ACHN (cell line): Measurements from ENCODE around the gene SSBP2.

Source experiments
- DNase-seq: peaks from one replicate; pipeline ENCODE4 v3.0.0-alpha.2; 2015
- in situ Hi-C: cut with HindIII; loops from 2 replicates; pipeline ENCODE4 v1.10.0; 2017; ENCODE audit warnings: low sequenced_read_pairs, low pct_ligation_motif_present, low pct_unique_long_range_greater_than_20kb

Gene SSBP2

GRCh38 chr5:81751009-81751835 lies at the start of gene SSBP2:
TSS of gene SSBP2 (minus strand) at chr5:81751097. CDS start at chr5:81751042, 55 bp downstream.
- peak; percentile 96 for DNase-seq
- in situ Hi-C loops: no loop called here

GRCh38 chr5:81795666-81796065 lies 44.8 kb upstream of the SSBP2 start:
- in situ Hi-C loops: no loop called here
- DNase-seq: no peak

- in situ Hi-C loops: no loop called here
- DNase-seq: no peak
Observed at GRCh38 chr5:81794226-81794625, 43.3 kb upstream of the SSBP2 start.

GRCh38 chr5:81790336-81790735 lies 39.4 kb upstream of the SSBP2 start:
- no peak for DNase-seq
- in situ Hi-C loops: no loop called here

- peak; percentile 7 for DNase-seq
- in situ Hi-C loops: no loop called here
Observed at GRCh38 chr5:81789033-81789432, 38.1 kb upstream of the SSBP2 start.

GRCh38 chr5:81788329-81788728 lies 37.4 kb upstream of the SSBP2 start:
- DNase-seq: no peak
- in situ Hi-C loops: no loop called here

GRCh38 chr5:81787474-81788242 lies 36.8 kb upstream of the SSBP2 start:
- in situ Hi-C loops: no loop called here
- DNase-seq: no peak

- in situ Hi-C loops: no loop called here
- DNase-seq: no peak
Observed at GRCh38 chr5:81786991-81787390, 36.1 kb upstream of the SSBP2 start.

- no peak for DNase-seq
- in situ Hi-C loops: no loop called here
Observed at GRCh38 chr5:81786496-81786895, 35.6 kb upstream of the SSBP2 start.

GRCh38 chr5:81785322-81785721 lies 34.4 kb upstream of the SSBP2 start:
- no peak for DNase-seq
- in situ Hi-C loops: no loop called here

- in situ Hi-C loops: no loop called here
- no peak for DNase-seq
Observed at GRCh38 chr5:81783401-81783800, 32.5 kb upstream of the SSBP2 start.

- no peak for DNase-seq
- in situ Hi-C loops: no loop called here
Observed at GRCh38 chr5:81782811-81783210, 31.9 kb upstream of the SSBP2 start.

- DNase-seq: no peak
- in situ Hi-C loops: no loop called here
Observed at GRCh38 chr5:81779916-81780266, 29.0 kb upstream of the SSBP2 start.

- in situ Hi-C loops: no loop called here
Observed at GRCh38 chr5:81779125-81779915, 28.4 kb upstream of the SSBP2 start.

GRCh38 chr5:81778642-81779041 lies 27.7 kb upstream of the SSBP2 start:
- in situ Hi-C loops: no loop called here

More at GRCh38 chr5:81779125-81779915, 28.4 kb upstream of the SSBP2 start:
- peak; percentile 32 for DNase-seq

GRCh38 chr5:81776258-81776657 lies 25.4 kb upstream of the SSBP2 start:
- in situ Hi-C loops: no loop called here
- DNase-seq: no peak

More at GRCh38 chr5:81778642-81779041, 27.7 kb upstream of the SSBP2 start:
- peak; percentile 17 for DNase-seq

- in situ Hi-C loops: no loop called here
- DNase-seq: no peak
Observed at GRCh38 chr5:81774374-81774773, 23.5 kb upstream of the SSBP2 start.

- no peak for DNase-seq
- in situ Hi-C loops: no loop called here
Observed at GRCh38 chr5:81773574-81773973, 22.7 kb upstream of the SSBP2 start.

- DNase-seq: no peak
- in situ Hi-C loops: no loop called here
Observed at GRCh38 chr5:81773161-81773560, 22.3 kb upstream of the SSBP2 start.
